Activated CD4-positive, alpha-beta T cell treated with anti-CD3 and anti-CD28 coated beads, Interleukin-10, Interleukin-2, amounts not matched to agents 100 ng/mL and 50 ng/mL, durations not matched to agents 16 hours and 8 hours (primary cell): ENCODE results near the gene FBN1.

Source experiments
- DNase-seq: peaks from one replicate; pipeline ENCODE4 v3.0.0-alpha.2; 2020

FBN1 gene

GRCh38 chr15:48617619-48618018 is 27.9 kb downstream of the FBN1 start:
- no peak for DNase-seq

GRCh38 chr15:48616216-48616615 is 29.3 kb downstream of the FBN1 start:
- DNase-seq, result no peak

- DNase-seq, result no peak
These were observed 31.5 kb downstream of the FBN1 start for GRCh38 chr15:48614051-48614450.

GRCh38 chr15:48609486-48609885 is 36.0 kb downstream of the FBN1 start:
- DNase-seq, result no peak

- DNase-seq, result no peak
These were observed 37.7 kb downstream of the FBN1 start for GRCh38 chr15:48607846-48608245.

- DNase-seq, result no peak
These were observed 40.9 kb downstream of the FBN1 start for GRCh38 chr15:48604567-48604966.

GRCh38 chr15:48603922-48604321 is 41.6 kb downstream of the FBN1 start:
- no peak for DNase-seq

- no peak for DNase-seq
These were observed 42.4 kb downstream of the FBN1 start for GRCh38 chr15:48603123-48603500.

GRCh38 chr15:48602358-48603122 is 43.0 kb downstream of the FBN1 start:
- no peak for DNase-seq

- no peak for DNase-seq
These were observed 44.4 kb downstream of the FBN1 start for GRCh38 chr15:48601095-48601494.

- DNase-seq, result no peak
These were observed 48.7 kb downstream of the FBN1 start for GRCh38 chr15:48596841-48597240.

- no peak for DNase-seq
These were observed 49.1 kb downstream of the FBN1 start for GRCh38 chr15:48596415-48596814.

GRCh38 chr15:48595981-48596380 is 49.5 kb downstream of the FBN1 start:
- no peak for DNase-seq

GRCh38 chr15:48592933-48593332 is 52.6 kb downstream of the FBN1 start:
- no peak for DNase-seq

- DNase-seq, result no peak
These were observed 53.2 kb downstream of the FBN1 start for GRCh38 chr15:48592221-48592731.

GRCh38 chr15:48590723-48591122 is 54.8 kb downstream of the FBN1 start:
- no peak for DNase-seq

- DNase-seq, result no peak
These were observed 60.5 kb downstream of the FBN1 start for GRCh38 chr15:48584812-48585563.

- DNase-seq, result no peak
These were observed 61.3 kb downstream of the FBN1 start for GRCh38 chr15:48584090-48584811.

- DNase-seq, result no peak
These were observed 62.9 kb downstream of the FBN1 start for GRCh38 chr15:48582452-48583247.

- no peak for DNase-seq
These were observed 64.3 kb downstream of the FBN1 start for GRCh38 chr15:48581219-48581618.

- no peak for DNase-seq
These were observed 64.8 kb downstream of the FBN1 start for GRCh38 chr15:48580736-48581135.

GRCh38 chr15:48579945-48580671 is 65.4 kb downstream of the FBN1 start:
- no peak for DNase-seq
